NCI-H82 (cell line): ENCODE measurements around the gene WFDC12.

ENCODE experiments used
- DNase-seq: peaks from one replicate; lab custom pipeline; 2025; lab: John Stamatoyannopoulos, UW

WFDC12 gene

DNA sequence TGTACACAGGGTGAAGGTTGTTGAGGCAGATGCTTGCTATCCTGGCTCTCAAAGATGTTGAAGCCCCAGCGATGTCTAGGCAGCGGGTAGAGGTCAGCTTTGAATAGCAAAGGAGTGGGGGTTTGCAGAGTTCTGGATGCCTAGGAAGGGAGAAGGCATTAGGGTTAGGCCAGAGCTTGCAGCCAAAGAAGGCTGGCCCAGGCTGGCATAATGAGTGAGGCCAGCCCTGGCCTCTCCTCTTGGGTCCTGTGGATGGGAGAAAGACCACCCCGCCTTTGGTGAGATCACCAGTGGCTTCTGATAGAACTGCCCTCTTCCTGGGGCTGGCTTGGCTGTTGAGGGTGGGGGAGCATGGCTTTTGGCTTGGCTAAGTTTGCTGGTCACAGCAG lies 8.9 kb downstream of the WFDC12 start:
- DNase-seq, result no peak

DNA sequence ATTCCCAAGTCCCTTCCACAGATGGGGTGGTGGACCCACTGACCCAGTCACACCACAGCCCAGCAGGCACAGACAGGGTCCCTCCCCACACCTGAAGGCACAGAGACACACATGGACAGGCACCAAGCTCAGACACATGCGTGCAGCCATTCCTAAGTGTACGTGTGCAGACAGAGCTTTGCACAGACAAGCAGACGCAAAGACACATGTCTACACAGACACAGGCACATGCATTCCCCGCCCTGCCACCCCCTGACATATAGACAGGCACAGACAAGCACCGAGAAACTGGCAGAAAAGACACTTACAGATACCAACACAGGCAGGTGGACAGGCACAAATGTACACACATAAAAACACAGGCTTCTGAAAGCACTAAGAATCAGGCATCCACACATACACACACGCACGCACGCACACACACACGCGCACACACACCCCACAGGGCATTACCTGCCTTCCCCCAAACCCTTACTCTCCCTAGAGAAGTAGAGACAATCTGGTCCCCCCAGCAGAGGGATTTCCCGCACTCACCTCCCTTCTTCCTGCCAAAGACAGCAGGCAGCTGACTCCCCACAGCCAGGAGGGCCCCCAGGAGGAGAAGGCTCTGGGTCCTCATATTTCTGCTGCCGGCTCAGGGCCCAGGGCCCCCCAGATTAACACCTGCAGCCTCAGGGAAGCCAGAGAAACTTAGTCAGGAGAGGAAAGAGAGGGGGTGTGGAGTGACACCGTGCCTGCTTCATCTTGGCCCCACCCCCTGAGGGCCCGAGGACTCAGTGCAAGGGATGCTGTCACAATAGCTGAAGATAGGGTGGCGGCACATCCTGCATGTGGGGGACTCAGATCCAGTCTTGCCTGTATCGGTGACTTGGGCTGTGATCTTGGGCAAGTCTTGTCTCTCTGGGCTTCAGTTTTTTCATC lies 9.5 kb downstream of the WFDC12 start, which contains the start of gene WFDC5:
TSS of gene WFDC5 (minus strand) at position 710 of the 921 bp plus-strand sequence. CDS start at position 619, 91 bp downstream.
- no peak for DNase-seq

DNA sequence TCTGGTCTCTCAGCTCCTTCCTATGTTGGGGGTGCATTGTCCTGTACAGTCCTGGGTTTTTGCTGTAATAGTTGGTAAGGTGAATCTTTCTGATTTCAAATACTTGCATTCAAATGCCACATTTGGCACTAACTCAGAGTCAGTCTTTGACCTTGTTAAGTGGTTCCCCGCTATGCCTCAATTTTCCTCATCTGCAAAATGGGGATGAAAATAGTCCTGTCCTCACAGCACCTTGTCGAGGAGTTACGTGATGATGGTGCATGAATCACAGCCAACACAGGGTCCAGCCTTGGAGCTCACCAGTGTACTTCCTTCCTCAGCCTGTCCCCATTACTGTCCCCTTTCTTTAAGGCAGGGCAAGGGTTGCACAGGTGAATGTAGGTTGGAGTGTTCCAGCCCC lies 10.4 kb downstream of the WFDC12 start:
- DNase-seq, result no peak

DNA sequence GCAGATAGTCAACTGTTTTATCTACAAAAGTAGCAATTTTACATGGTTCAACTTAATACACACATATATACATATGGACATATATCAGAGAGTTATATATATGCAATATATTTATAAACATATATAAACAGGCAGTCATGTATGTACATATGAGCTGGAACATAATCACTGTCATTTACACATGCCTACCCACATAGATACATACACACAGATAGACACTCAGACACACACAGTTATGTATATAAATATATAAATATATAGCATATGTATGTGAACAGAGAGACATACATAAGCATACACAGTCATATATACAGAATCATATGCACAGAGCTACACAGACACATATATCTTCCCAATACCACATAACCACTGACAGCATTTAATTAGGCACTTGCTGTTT lies 11.5 kb downstream of the WFDC12 start:
- DNase-seq, result no peak

DNA sequence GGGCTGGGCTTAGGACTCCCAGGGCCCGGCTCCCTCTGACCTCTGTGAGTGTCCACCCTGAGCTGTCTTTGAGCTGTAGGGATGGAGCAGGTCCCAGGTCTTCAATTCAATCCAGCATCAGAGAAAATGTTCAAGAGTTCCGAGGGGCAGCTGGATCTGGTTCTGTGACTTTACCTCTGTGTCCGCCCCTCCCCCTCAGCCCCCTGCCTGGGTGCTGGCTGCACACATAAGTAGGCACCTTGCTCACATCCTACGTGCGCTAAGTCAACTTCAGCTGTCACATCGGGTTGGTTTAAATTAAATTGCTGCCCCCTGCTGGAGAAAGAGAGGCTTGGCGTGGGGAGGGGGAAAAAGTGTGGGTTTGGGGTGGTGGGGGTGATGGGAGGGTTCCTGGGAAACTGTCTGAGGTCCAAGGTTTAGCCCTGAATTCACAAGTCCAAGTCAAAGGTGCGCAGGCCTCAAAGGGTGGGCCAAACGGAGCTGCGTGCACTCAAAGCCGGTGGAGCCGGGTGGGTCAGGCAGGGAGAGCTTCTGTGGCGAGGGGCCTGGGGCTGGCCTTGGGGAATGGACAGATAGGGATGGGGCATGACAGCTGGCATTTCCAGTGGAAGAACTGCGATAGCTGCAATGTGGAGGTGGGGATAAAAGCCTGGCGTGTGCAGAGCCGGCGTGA lies 12.3 kb downstream of the WFDC12 start:
- DNase-seq, result peak; percentile 56

DNA sequence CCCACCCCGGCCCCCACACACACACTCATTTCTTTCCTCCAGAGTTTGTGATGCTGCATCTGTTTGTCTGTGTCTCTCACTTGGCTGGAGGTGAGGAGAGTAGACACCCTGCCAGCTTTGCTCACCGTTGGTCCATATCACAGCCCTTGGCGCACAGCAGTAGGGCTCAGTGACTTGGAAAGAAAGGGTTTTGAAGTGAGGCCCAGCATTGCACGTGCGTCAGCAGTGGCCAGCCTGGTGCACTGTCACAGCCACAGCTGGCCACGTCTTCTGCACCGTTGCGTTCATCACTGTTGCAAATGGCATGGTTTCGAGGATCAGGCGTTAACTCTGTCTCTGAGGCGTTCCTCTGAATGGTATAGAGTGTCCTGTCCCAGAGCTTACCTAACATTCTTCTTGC lies 13.0 kb downstream of the WFDC12 start:
- DNase-seq, result no peak

DNA sequence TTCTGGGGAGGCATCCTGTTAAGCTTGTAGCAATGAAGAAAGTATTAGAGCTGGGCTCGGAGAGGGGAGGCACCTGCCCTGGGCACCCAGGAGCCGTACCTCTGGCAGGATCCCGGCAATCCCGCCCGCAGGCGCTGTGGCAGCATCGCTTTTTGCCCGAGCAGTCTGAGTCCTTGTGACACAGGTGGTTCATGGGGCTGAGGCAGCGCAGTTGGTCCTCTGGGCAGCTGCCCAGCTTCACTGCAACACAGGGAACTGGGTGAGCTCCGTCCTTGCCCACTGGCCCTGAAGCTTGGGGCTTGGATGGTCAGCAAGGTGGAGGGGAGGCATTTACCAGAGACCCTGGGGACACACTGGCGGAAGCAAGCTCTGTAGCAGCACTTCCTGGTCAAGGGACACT lies 14.0 kb downstream of the WFDC12 start:
- DNase-seq, result no peak

DNA sequence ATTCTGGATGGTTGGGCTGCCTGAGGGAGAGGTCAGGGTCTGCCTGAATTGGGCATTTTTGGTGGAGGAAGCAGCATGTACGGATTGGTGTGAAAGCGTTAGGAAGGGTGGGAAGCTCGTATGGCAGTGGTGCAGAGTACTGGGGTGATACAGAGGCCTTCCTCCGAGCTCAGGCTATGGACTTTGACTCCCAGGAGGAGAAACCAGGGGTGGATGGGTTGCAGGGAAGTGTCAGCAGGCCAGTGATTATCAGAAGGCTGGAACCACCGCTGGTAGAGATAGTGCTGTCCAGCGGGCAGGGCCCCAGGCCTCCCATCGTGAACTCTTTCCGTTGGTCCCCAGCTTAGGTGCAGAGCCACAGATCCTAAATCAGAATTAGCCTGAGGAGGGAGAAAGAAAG lies 14.6 kb downstream of the WFDC12 start:
- DNase-seq, result no peak

DNA sequence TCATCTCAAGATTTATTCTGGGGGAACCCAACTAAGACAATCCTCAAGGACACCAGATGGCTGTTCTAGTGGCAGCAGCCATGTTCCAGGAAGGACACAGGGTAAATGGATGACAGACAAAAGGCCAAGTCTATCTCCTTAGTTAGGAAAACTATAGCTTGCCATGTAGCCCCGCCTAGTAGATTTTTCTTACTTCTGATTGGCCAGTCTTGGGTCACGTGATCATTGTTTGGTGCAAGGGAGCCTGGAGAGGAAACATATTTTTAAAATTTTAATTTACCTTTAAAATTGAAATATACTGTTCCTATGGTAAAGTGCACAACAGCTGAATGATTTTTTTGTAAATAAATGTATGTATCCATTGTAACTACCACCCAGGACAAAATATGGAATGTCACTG lies 18.9 kb downstream of the WFDC12 start:
- DNase-seq, result no peak

DNA sequence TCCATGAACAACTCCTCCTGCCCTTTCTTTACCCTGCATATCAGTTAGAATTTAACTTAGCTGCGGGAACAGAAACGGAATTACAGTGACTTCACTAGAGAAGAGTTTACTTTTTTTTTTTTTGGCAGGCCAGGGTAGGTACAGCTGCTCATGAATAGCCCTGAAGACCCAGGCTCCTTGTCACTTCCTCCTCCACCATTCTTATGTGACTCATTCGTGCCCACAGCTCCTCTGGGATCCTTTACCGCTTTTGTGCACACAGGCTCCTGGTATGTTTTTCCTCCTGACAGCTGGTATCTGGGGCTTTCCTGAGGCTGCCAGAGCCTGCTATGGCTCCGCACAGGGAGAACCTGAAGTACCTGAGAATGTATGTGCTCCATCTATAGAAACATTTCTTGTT lies 19.5 kb downstream of the WFDC12 start:
- no peak for DNase-seq

DNA sequence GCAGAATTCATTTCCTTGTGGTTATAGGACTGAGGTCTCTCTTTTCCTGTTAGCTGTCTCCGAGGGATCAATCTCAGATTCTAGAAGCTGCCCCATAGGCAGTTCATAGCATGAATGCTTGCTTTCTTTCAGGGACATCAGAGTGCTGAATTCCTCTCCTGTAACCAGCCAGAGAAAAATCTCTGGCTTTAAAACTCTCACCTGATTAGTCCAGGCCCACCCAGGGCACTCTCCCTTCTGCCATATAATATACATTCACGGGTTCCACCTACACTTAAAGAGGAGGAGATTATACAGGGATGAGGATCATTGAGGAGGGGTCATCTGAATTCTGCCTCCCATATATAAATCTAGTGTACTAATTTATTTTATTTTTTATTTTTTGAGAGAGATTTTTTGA lies 21.2 kb downstream of the WFDC12 start:
- no peak for DNase-seq

DNA sequence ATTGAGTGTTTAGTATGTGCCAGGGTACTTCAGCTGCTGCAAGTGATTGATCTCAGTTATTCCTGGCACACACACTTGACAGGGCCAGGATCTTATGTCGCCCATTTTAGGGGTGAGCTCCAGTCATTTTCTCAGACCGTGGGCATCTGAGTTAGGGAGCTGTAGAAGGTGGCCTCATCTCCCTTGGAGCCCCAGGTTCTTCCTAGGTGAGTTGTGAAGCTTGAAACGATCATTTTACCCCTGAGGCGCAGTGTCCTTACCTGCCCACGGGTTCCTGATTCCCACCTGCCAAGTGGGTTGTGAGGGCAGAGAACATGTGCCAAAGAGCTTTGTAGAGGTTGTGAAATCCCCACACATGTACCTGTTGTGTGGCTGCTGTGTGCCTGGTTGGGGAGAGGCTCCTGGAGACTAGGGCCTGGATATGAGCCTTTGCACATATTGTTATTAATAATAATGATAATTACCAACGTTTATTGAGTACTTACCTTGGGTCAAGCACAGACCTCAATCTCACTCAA lies 22.9 kb downstream of the WFDC12 start:
- no peak for DNase-seq

DNA sequence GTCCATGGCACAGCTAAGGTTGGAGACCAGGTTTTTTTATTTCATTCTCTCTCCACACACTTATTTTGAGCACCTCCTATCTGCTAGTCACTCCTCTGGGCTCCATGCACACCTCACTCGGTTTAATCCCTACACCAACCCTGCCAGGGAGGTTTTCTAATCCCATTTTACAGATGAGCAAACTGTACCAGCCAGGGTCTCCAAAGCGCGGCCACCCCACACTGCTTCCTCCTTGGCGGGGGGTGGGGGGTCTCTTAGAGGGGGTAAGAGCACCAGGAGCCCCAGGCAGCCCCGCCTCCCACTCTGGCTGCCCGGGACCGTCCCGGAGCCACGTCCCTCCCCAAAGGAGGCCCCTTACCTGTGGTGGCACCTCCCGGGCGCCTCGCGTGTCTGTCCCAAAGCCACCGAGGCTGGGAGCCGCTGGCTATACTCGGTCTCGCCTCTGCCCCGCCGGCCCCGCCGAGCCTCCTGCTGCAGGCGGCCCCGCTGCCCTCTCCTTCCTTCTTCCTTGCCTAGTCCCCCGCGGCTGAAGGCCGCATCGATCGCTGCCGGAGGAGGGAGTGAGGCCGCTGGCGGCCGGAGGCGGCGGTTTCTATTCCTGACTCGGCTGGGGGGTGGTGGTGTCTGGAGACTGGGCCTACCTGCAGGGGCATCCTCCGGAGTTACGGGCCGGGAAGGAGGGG lies 23.6 kb downstream of the WFDC12 start, which contains the start of gene KCNS1:
TSS of gene KCNS1 (minus strand) at position 565 of the 683 bp plus-strand sequence. CDS start 1,891 bp downstream, outside the sequence.
- peak; percentile 28 for DNase-seq

DNA sequence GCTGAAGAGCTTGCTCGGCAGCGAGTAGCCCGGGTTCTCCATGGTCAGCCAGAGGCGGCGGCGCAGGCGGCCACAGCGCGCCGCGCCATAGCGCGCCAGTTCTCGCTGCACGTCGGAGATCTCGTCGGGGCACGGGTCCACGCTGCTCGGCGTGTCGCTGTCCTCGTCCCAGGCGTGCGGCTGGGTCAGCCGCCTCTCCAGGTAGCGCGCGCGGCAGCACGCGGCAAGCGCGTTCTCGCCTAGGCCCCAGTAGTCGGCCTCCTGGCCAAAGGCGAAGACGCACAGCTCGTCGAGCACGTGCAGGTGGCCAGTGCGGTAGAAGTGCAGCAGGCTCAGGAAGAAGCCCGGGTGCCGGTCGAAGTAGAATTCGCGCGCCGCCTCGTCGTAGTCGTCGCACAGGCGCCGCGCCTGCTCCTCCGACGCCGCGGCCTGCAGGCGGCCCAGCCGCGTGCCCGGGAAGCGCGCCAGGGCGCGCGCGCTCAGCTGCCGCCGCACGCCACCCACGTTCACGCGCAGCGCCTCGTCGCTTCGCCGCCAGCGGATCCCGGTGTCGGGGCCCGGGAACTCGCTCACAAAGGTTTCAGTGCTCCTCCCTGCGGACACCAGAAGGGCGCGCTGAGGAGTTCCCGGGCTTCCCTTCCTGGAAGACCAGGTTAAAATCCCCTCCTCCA lies 26.0 kb downstream of the WFDC12 start:
- peak; percentile 25 for DNase-seq

DNA sequence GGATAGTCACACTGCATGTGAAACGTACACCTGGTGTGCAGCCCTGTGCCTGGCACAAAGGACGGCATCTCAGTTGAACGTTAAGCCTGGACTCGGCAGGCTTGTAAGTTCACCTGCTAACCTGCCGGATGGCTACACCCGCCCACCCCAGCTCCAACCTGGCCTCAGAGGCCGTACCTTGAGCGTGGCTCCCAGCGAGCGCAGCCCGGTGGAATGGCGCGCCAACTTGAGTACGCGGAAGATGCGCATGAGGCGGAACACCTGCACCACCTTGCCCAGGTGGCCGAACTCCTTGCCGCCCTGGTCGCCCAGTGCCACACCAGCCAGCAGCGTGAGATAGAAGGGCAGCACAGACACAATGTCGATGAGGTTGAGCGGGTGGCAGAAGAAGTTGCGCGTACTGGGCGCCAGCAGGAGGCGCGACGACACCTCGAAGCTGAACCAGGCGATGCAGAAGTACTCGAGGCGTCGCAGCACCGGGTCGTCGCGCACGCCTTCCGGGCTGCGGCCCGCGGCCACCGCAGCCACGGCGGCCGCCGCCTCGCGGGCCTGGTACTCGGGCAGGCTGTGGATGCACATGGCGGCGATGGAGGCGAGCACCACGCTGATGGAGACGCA lies 26.7 kb downstream of the WFDC12 start:
- DNase-seq, result no peak

DNA sequence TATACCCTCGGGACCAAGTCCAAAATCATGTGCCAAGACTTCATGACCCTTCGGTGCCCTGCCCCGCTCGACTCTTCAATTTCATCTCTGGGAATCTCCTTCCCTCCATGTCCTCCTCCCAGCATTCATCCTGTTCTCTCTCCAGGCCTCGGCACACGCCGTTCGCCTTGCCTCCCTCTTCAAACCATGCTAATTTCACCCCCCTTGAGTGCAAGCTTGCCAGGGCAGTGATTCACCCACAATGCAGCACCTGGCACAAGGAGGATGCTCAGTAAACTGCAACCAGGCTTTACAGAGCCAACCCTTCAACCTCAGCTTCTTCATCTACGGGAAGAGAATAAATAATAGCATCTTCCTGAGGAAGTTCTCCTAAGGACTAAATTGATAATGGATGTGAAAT lies 27.5 kb downstream of the WFDC12 start:
- DNase-seq, result no peak

DNA sequence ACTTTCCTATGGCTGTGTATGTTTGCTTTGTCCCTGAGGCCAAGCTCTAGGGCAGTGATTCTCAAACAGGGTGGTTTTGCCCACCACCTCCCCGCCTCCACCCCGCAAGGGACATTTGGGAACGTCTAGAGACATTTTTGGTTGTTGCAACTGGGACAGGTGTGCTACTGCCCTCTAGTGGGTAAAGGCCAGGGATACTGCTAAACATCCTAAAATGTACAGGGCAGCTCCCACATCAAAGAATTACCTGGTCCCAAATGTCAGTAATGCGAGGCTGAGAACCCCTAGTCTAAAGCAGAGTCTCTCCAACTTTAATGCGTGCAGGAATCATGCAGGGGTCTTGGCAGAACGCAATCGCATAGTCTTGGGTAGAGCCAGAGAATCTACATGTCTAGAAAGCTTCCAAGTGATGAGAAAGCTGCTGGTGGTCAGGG lies 28.4 kb downstream of the WFDC12 start:
- peak; percentile 74 for DNase-seq

DNA sequence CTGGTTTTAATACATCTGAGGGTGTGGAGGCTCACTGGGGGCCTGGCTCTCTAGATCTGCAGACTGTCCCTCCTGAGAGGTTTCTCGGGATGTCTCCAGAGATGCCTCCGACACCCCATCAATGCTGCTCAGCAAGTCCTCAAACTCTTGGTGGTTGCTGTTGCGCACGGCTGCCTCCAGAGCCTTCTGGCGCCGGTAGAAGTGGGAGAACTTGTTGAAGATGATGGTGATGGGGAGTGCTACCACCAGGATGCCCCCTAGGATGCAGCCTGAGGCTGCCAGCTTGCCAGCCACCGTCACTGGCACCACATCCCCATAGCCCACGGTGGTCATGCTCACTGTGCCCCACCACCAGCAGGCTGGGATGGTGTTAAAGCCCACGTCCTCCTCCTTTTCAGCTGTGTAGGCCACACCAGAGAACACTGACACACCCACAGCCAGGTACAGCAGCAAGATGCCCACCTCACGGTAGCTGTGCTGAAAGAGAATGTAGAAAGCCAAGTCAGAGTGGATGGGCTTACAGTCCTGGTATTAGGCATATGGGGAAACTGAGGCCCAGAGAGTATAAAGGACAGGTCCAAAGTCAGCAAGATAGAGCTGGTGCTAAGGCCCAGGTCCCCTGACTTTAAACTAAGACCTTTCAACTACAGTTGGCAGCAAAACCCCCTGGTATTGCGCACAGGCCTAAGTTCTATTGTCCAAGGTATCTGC lies 29.2 kb downstream of the WFDC12 start:
- no peak for DNase-seq

DNA sequence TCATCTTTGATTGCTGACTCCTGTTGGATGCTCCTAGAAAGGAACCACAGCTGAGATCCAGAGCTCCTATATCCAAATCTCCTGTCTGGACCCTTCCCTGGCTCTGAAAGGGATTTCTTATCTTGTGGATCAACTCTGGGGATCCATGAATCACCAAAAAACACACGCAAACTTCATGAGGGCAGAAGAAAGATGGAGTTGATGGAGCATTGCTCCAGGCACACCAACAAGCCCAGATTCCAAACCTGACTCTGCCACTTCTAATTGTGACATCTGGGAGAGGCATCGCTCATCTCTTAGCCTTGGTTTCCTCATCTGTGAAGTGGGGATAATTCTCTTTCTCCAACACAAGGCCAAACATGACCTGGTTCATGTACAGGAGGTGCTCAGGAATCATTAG lies 30.1 kb downstream of the WFDC12 start:
- no peak for DNase-seq

DNA sequence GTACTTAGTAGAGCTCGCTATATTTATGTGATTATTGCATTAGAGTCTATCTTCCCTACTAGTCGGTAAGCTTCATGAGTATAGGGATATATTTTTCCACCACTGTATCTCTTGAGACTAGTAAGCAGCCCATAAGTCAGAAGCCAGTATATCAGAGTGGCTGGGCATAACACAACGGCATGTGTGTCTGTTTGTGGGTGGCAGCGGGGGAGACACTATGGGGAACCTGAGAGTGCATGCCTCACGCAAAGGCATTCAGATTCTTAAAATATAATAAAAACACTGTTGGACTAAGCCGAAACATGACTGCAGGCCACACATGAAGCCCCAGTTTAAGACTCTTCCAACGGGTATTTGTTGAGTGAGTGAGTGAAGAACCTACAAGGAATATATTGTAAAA lies 31.4 kb downstream of the WFDC12 start:
- DNase-seq, result no peak

DNA sequence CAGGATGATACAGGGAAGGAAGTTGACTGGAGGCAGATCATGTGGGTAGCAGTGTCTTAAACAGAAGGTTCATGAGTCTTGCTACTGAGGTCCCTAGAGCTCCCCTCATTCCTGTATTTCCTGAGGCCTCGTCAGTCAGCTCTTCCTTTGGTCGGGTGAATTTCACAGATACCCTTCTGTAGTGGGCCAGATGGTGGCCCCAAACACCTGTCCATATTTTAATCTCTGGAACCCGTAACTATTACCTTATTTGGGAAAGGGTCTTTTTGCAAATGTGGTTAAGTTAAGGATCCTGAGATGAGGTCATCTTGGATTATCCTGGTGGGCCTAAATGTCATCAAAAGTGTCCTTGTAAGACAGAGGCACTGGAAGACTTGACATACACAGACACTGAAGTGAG lies 32.9 kb downstream of the WFDC12 start:
- DNase-seq, result peak; percentile 24
